Osteoblast (primary cell): Measurements from ENCODE around the gene TESMIN. TPM values are rescaled to one million over a fixed set of nuclear protein-coding genes. Genes with fewer than 3 reads are reported as not detected.

Experiments used
- DNase-seq: peaks from one replicate; pipeline ENCODE4 v3.0.0; 2011; ENCODE audit warnings: low spot score, mixed read lengths; ENCODE audit not compliant: insufficient read length; ENCODE audit errors: missing footprints
- H2AFZ ChIP-seq: 2 replicates; pipeline ENCODE4 v1.6.0; 2011; ENCODE audit warnings: mild to moderate bottlenecking, low read length
- H3K27ac ChIP-seq: 2 replicates; pipeline ENCODE4 v1.5.1; 2011; ENCODE audit warnings: mild to moderate bottlenecking, low read depth, low read length, moderate library complexity
- H3K27me3 ChIP-seq: 2 replicates; pipeline ENCODE4 v1.6.0; 2012; ENCODE audit warnings: mild to moderate bottlenecking, control low read depth, inconsistent platforms, low read length, moderate library complexity; ENCODE audit not compliant: insufficient read depth
- H3K36me3 ChIP-seq: 2 replicates; pipeline ENCODE4 v1.5.1; 2011; ENCODE audit warnings: mild to moderate bottlenecking, low read length, control low read depth, moderate library complexity; ENCODE audit not compliant: insufficient read depth
- H3K4me1 ChIP-seq: 2 replicates; pipeline ENCODE4 v1.5.1; 2011; ENCODE audit warnings: mild to moderate bottlenecking, low read length, control low read depth, moderate library complexity; ENCODE audit not compliant: insufficient read depth
- H3K4me2 ChIP-seq: 2 replicates; pipeline ENCODE4 v1.6.0; 2011; ENCODE audit warnings: mild to moderate bottlenecking, low read length; ENCODE audit not compliant: insufficient read depth
- H3K4me3 ChIP-seq: fragments of 200-600 bp; sonication (generic); 3 replicates; pipeline ENCODE4 v1.5.1; 2012; ENCODE audit warnings: mild to moderate bottlenecking, low read length, inconsistent platforms; ENCODE audit not compliant: insufficient read depth
- H3K79me2 ChIP-seq: 2 replicates; pipeline ENCODE4 v1.6.0; 2012; ENCODE audit warnings: mild to moderate bottlenecking, low read length, control low read depth, inconsistent platforms; ENCODE audit not compliant: insufficient read depth
- H3K9me3 ChIP-seq: 2 replicates; pipeline ENCODE4 v1.5.1; 2011; ENCODE audit warnings: low read depth, low read length, control low read depth
- H4K20me1 ChIP-seq: 2 replicates; pipeline ENCODE4 v1.6.0; 2012; ENCODE audit warnings: mild to moderate bottlenecking, low read length, control low read depth; ENCODE audit not compliant: insufficient read depth
- CTCF ChIP-seq: IDR thresholded peaks from 2 replicates; pipeline ENCODE4 v1.5.1; 2011; ENCODE audit warnings: mild to moderate bottlenecking, low read depth, low read length, moderate library complexity; ENCODE audit errors: extremely low read depth
- total RNA-seq: library from RNA; depleted of rRNA; stranded (reverse); fragments of >200 nt; gene quantifications from 2 replicates; pipeline ENCODE4 v1.2.3, GENCODE V29; 2012

TESMIN gene
- total RNA-seq, 1 donor, result not detected

- DNase-seq, result no peak
- Histone ChIP-seq H4K20me1 (no peaks in the 10 kb centered on the region), H3K4me3 (no peak overlapping the region), H3K9me3 (peaks cover 2% of the 10 kb centered on the region), H3K27me3 (peaks cover 58% of the 10 kb centered on the region), H2AFZ (no peak overlapping the region), H3K36me3 (no peaks in the 10 kb centered on the region), H3K79me2 (no peaks in the 10 kb centered on the region), H3K4me2 (no peak overlapping the region), H3K27ac (no peak overlapping the region), H3K4me1 (no peaks in the 10 kb centered on the region)
- no peak for TF ChIP-seq CTCF
Measured at GRCh38 chr11:68724293-68724692, 27.0 kb downstream of the TESMIN start.

DNA sequence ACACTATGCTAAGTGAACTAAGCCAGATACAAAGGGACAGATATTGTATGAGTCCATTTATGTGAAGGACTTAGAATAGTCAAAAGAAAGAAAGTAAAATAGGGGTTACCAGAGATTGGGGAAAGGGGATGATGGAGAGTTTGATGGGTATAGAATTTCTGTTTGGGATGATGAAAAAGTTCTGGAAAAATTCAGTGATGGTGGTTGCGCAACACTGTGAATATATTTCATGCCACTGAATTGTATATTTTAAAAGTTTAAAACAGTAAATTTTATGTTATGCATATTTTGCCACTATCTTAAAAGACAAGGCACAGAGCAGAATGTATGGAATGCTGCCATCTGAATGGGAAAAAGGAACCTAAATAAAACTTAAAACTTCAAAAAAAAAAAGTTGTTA is 29.2 kb downstream of the TESMIN start:
- DNase-seq, result no peak
- H3K4me3 ChIP-seq, result no peak overlapping the region
- H3K27ac ChIP-seq, result no peak overlapping the region
- H3K4me2 ChIP-seq, result no peak overlapping the region
- H3K27me3 ChIP-seq, result peaks cover 62% of the 10 kb centered on the region
- no peaks in the 10 kb centered on the region for H3K4me1 ChIP-seq
- H4K20me1 ChIP-seq, result no peaks in the 10 kb centered on the region
- H2AFZ ChIP-seq, result no peak overlapping the region
- H3K36me3 ChIP-seq, result no peaks in the 10 kb centered on the region
- H3K9me3 ChIP-seq, result peaks cover 4% of the 10 kb centered on the region
- TF ChIP-seq CTCF, result no peak
- no peaks in the 10 kb centered on the region for H3K79me2 ChIP-seq

GRCh38 chr11:68721075-68721474 is 30.2 kb downstream of the TESMIN start:
- H3K4me3 ChIP-seq, result no peak overlapping the region

More at GRCh38 chr11:68721075-68721474, 30.2 kb downstream of the TESMIN start:
- Histone ChIP-seq H3K27me3 (peaks cover 55% of the 10 kb centered on the region), H3K9me3 (peaks cover 4% of the 10 kb centered on the region), H3K27ac (no peak overlapping the region), H3K79me2 (no peaks in the 10 kb centered on the region), H3K36me3 (no peaks in the 10 kb centered on the region), H2AFZ (no peak overlapping the region), H3K4me1 (no peaks in the 10 kb centered on the region), H4K20me1 (no peaks in the 10 kb centered on the region), H3K4me2 (no peak overlapping the region)
- TF ChIP-seq CTCF, result no peak
- DNase-seq, result no peak
